ENCODE data around the gene HACD1. TPM values are rescaled to one million over a fixed set of nuclear protein-coding genes. Genes with fewer than 3 reads are reported as not detected.

HACD1 gene
- total and polyA plus RNA-seq, 2 of the 4 experiments (the other 2 are of a cell fraction), result 10.0 to 24.9 TPM

DNA sequence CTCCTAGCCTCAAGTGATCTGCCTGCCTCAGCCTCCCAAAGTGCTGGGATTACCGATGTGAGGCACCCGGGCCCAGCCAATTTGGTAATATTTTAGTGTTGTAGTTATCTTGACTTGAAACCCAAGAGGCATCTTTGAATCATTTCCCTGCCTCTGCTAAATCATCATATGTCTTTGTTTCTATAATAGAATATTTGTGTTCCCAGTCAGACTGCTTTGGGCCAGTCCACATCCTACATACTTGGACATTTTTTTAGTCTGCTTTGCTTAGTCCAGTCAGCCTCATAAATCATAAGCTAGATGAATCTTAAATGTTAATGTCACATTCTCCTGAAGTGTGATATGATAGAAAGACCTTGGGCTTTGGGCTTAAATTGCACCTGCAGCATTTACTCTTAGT is 32.7 kb upstream of the HACD1 start:
- H3K27ac ChIP-seq (ENCODE audit: insufficient read depth, low read length), result peak overlapping the region; percentile 49; the same call in 1 of the 2 replicates
- no peak overlapping the region for H3K9ac ChIP-seq (ENCODE audit: low read depth, low read length)
- DNase-seq, result peak; percentile 87
- H4K8ac ChIP-seq (ENCODE audit: low read depth in 2 of 2, low read length in 2 of 2), result no peak overlapping the region
- H3K9me3 ChIP-seq (ENCODE audit: control insufficient read depth, insufficient read depth, low read length), result no peaks in the 10 kb centered on the region
- intact Hi-C loops (cut with micrococcal nuclease), result no loop called here
- H3K4ac ChIP-seq (ENCODE audit: low read depth, low read length), result no peak overlapping the region
- peaks cover 16 to 55% of the 10 kb centered on the region in 2 experiments; a peak in 3 of 4 replicates for H3K79me1 ChIP-seq (ENCODE audit: low read depth in 1 of 2, low read length in 2 of 2)
- H3K4me1 ChIP-seq (ENCODE audit: control insufficient read depth, insufficient read depth, low read length), result peaks cover 10% of the 10 kb centered on the region
- H3K18ac ChIP-seq (ENCODE audit: low read depth, low read length), result no peak overlapping the region
- TF ChIP-seq, protein P1, sequence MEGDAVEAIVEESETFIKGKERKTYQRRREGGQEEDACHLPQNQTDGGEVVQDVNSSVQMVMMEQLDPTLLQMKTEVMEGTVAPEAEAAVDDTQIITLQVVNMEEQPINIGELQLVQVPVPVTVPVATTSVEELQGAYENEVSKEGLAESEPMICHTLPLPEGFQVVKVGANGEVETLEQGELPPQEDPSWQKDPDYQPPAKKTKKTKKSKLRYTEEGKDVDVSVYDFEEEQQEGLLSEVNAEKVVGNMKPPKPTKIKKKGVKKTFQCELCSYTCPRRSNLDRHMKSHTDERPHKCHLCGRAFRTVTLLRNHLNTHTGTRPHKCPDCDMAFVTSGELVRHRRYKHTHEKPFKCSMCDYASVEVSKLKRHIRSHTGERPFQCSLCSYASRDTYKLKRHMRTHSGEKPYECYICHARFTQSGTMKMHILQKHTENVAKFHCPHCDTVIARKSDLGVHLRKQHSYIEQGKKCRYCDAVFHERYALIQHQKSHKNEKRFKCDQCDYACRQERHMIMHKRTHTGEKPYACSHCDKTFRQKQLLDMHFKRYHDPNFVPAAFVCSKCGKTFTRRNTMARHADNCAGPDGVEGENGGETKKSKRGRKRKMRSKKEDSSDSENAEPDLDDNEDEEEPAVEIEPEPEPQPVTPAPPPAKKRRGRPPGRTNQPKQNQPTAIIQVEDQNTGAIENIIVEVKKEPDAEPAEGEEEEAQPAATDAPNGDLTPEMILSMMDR (conservative IDR thresholded peaks at IDR 0.05; ENCODE audit: low read depth, low read length), result no peak
- 0 out of 2 replicates have a peak, but pooled peaks have one; percentile 21 for TF ChIP-seq FOS (IDR thresholded peaks at IDR 0.05; ENCODE audit: low read depth, low read length)
- H4K20me1 ChIP-seq (ENCODE audit: insufficient read depth, low read length), result peaks cover 45% of the 10 kb centered on the region; the same call in 1 of the 2 replicates
- peak overlapping the region; percentile 28; the same call in 1 of the 2 replicates for H3K4me2 ChIP-seq (ENCODE audit: low read depth, low read length)
- H3K56ac ChIP-seq (ENCODE audit: extremely low read depth, insufficient read depth, low read length), result no peak overlapping the region
- in situ Hi-C loops (cut with MboI; ENCODE audit: low sequenced_read_pairs), result no loop called here
- H2AK5ac ChIP-seq (ENCODE audit: low read depth, low read length), result no peak overlapping the region
- H2BK20ac ChIP-seq (ENCODE audit: low read depth, low read length), result no peak overlapping the region
- H4K5ac ChIP-seq (ENCODE audit: low read depth, low read length), result no peak overlapping the region
- H4K91ac ChIP-seq (ENCODE audit: insufficient read depth, low read depth, low read length), result no peak overlapping the region
- ATAC-seq (ENCODE audit: low read depth), result peak; percentile 86
- no TSS peak for BruUV-seq (replicated peaks)
- no peak overlapping the region for H3K14ac ChIP-seq (replicated peaks; ENCODE audit: low read depth, low read length)
- dilution Hi-C loops (cut with HindIII; ENCODE audit: low sequenced_read_pairs, unreplicated experiment), result no loop called here
- H2AFZ ChIP-seq (replicated peaks; ENCODE audit: low read length, poor library complexity), result no peak overlapping the region
- H2BK120ac ChIP-seq (ENCODE audit: low read depth, low read length), result no peak overlapping the region
- no peak overlapping the region for H3K23ac ChIP-seq (ENCODE audit: low read depth, low read length)
- H3K36me3 ChIP-seq (ENCODE audit: control insufficient read depth, insufficient read depth, low read length), result peaks cover 2% of the 10 kb centered on the region; the same call in 1 of the 2 replicates
- ChIA-PET POLR2A (ENCODE audit: unreplicated experiment) (no interaction called here), CTCF (no interaction called here)
- H2BK5ac ChIP-seq (ENCODE audit: low read depth, low read length, poor library complexity, severe bottlenecking), result peak overlapping the region; percentile 42
- H3K9me1 ChIP-seq (ENCODE audit: insufficient read depth, low read length), result peaks cover 8% of the 10 kb centered on the region; the same call in 1 of the 2 replicates
- H2AK9ac ChIP-seq (replicated peaks; ENCODE audit: low read depth, low read length, poor library complexity), result no peak overlapping the region
- no peak overlapping the region for H3K4me3 ChIP-seq (ENCODE audit: insufficient read depth, low read depth, low read length)
- WGBS, 2 experiments (ENCODE audit: extremely low coverage in 2 of 2, insufficient read length in 1 of 2), result no CpG with 5 or more reads among the region's 2 CpGs
- no peak overlapping the region for H2BK15ac ChIP-seq (ENCODE audit: low read depth, low read length)
- H3K27me3 ChIP-seq (ENCODE audit: control insufficient read depth, insufficient read depth, low read length), result no peaks in the 10 kb centered on the region

All from IMR-90 (cell line).